GM19395 (cell line): ENCODE measurements around the gene ANG.
A peak's percentile ranks its signal among the peaks of the same experiment; 100 is the strongest.
"Not testable (repeated sequence)": the region's sequence is repeated elsewhere in the genome, so short reads cannot be mapped to it uniquely, and the experiment has no call there.

Experiments used
- ATAC-seq: cut with Tn5 transposase; IDR thresholded peaks from one replicate; pipeline ENCODE4 v1.9.1; 2021; ENCODE audit warnings: mild to moderate bottlenecking, moderate library complexity; ENCODE audit not compliant: unreplicated experiment

ANG gene

DNA sequence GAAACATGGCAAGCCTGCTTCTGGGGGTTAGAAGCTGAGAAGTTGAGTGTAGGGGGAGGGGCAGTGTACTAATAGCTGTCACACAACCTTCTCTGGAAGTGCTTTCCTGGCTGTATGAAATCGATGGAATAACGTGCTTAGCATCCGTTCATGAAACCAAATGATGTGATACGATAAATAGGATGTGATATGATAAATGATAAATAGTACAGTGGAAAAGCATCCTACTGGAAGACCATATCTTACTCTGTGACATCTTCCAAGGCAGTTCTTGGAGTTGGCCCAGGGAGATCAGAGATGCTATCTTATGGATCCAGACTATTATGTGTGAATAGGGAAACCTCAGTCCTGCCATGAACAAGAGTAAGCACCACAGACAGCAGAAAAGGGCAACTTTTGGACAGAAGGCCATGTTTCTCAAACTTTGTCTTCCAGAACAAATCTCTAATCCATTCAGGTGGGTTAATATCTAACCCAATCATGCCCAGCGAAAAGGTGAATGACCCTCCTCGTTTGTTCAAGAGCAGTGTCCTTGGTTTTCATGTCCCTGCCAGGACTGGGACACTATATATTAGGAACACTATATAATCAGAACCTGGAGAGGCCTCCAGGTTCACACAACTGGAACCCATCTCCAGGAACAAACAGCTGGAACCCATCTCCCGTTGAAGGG, at the start of gene ANG:
Gene ANG, plus strand, starts transcription at position 598 of the 673 bp plus-strand sequence. CDS start 4,801 bp downstream, outside the sequence.
- ATAC-seq: no peak

DNA sequence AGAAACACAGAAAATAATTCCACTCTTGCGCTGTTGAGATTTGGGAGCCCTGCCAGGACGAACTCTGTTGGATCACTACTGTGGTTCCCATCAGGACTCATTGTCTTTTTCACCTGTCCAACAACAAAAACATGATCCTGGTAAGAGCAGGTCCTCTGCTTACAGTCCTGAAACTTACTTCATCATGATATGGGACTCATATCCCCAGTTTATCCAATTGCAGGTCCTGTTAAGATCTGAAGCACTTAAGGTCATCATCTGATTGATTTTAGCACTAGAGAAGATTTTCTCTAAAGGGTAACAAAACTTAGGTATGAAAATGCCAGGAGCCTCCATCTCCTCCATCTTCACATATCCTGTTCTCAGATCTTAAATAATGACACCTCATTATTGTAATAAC, 47.0 kb upstream of the ANG start, which contains the start of gene OR6S1:
Gene OR6S1, minus strand, starts transcription at position 101 of the 400 bp plus-strand sequence. Its CDS starts 0 bp downstream, at position 101.
- no peak for ATAC-seq

DNA sequence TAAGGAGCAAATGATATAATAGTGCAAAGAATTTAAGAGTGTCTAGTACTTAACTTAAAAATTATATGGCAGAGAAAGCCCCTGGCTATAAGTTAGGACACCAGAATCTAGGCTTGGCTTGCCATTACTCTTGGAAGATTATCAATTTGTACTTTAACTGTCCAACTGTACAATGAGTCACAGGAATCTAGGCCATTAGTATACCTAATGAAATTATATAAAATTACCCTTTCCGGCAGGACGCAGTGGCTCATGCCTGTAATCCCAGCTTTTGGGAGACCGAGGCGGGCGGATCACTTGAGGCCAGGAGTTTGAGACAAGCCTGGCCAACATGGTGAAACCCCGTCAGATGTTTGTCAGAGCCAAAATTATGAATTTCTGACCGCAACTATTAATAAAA, 46.4 kb upstream of the ANG start:
- no peak for ATAC-seq

DNA sequence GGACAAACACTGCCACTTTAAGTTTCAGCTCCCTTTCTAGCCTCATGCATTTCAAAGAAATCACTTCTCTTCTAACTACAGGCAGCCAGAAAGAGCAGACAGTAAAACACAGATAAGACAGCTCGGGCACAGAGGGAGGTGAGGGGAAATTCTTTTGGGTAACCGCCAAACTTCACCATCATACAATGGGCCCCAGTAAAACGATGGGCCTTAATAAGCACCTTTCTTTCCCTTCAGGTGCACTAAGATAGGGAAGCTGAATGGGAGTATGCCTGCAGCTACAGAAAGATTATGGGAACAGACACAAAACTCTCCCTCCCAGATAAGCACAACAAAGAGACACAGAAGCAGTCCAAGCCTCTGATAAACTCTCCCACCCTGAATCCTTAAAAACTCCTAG, 45.8 kb upstream of the ANG start:
- not testable (repeated sequence) for ATAC-seq

DNA sequence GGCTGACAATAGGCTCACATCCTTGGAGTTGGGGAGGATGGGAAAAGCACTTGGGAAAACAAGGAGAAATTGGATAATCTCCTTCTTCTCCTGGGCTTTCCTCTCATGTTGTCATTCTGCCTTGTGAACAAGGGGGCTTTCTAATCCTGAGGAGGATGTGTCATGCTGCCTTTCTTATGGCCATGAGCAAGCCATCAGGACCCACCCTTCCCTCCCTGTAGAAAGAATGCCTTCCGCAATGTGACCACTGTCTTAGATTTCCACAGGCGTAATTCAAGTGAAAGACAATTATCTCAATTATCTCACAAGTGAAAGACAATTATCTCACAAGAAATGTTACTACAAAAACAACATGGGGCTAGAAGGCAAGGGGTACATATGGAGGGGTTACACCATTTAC, 44.0 kb upstream of the ANG start:
- ATAC-seq: no peak

DNA sequence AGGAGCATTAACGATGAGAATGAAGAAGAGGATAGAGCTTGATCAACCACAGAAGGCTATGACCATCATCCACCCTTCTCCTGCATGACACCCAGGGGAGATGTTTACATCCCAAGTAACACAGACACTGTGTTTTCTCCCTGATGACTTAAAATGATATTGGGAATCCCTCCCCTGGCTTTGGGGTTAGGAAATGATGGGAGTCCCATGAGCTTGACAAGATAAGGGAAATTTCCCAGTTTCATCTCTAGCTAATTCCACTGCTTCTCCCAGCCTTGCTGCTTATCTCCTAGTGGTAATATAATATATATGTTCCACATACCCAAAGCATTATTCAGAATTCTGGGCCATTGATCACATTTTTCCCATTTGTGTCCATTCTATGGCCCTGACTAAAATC, 43.1 kb upstream of the ANG start:
- ATAC-seq: no peak

DNA sequence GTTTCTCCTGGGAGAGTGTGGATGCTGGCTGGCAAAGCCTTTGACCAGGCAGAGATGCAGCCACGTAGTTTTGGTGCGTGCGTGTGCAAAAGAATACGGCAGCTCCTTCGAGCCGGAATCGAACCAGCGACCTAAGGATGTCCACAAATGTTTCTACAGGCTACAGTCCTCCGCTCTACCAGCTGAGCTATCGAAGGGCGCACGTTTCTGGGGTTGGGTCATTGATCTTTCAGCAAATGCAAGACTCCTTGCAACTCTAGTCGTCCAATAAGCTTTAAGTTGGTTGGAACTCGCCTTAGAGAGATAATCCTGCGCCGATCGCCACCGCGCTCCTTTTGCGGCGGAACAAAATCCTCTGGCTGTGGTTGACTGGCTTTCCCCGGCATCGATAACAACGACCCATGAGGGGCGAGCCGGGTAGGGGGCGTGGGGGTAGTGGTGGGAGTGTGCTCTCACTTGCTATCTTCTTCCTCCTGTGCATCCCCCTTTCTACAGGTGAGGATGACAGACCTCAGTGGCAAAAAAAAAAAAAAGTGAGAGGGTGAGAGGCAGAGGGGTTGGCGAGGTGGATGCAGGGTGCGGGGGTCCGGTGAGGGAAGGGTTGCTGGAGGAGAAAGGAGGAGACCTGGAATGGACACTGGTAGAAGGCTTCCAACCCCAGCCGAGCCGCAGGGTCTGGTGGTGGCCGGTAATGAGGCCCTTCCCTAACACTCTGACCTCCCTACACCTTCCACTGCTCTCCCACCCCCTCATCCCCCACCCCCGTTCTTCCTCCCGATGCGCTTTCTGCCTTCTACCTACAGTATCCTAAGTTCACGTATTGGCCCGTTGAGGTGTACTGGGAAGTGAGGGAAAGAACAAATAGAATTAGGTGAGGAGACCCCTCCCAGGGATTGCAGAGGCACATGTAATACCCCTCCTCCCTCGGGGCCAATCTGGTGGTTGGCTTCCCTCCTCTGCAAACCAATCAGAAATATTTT, 35.3 kb upstream of the ANG start:
- peak; percentile 70 for ATAC-seq

DNA sequence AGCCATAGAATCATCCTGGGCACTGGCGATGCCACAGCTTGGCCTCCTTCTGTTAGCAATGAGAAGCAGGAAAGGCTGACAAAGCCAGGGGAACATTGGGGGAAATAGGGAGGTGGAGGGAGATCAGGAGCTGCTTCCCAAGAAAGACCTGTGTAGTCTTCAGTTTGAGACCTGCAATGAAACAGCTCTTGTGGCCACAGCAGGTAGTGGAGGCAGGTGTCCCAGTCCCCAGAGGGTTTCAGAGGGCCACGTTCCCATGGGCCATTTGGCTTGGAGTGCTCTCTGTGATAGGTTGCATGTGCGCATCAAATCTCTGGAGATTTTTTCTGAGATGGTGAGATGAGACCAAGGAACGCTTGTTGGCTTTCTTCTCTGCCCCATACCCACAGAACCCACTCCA, 32.7 kb upstream of the ANG start:
- no peak for ATAC-seq

DNA sequence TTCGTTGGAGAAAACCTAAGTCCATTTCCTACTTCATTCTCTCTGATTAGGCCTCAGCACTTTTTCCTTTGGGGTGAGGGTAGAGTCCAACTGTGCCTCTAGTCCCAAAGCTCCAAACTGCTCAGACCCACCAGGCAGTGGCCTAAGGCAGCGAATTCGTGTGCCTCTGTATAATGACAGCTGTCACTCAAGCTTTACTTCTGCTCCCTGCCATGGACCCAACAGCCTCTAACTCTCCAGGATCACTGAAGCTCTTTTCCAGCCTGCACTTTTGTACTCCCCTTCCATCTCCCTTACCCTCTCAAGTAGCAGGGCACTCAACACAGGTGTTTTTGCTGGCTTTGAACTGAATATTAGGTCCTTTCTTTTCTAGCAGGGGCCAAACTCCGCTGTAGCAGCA, 32.3 kb upstream of the ANG start:
- no peak for ATAC-seq

DNA sequence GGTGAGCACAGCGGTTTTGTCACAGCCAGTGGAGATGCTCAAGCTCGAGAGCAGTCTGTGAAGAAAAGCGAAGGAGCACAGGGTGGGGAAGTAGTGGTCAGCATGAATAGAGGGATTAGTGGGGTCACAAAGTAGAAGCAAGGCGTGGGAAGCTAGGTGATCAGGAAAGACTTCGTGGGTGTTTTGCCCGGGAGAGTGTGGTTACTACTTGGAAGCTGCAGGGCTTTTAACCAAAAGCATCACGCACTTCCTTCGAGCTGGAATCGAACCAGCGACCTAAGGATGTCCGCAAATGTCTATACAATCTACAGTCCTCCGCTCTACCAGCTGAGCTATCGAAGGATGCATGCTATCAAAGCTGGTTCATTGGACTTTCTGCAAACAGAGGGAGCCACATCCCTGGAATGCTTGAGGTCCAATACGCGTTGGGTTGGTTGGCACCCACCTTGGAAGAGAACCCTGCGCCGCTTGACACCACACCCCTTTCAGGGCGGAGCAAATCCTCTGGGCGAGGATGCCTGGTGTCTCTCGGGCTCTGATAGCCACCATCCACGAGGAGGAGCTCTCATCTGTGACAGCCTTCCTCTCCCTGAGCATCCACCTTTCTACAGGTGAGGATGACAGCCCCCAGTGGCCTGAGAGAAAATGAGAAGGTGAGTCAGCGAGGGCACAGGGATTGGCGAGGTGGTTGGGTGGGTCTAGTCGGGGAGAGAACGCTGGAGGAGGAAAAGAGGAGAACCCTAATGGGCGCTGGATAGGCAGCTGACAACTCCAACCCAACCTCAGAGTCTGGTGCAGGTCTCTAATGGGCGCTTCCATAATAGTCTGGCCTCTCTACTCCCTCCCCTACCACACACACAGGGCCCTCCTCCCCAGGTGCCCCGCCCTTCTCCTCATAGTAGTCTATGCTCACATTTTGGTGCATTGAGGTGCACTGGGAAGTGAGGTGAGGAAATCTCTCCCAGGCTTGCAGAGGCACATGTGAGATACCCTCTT, 31.1 kb upstream of the ANG start:
- ATAC-seq: no peak

DNA sequence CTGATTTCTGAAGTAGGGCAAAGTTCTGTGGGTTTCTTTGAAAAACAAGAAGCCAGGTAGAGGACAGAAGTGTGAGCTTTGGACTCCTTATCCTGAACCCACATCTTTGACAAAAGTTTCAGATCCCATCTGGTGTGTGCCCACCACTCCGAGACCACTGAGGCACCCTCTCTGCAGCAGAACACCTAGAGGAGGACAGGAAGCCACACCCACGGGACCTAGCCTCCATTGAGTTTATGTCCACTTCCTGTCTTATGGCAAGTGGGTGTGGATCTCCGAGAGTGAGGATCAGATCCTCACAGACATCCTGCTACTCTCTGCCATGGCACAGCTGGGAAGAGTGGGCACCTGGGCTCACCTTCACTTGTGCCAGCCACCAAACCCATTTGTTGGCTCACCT, 30.3 kb upstream of the ANG start:
- ATAC-seq: no peak

DNA sequence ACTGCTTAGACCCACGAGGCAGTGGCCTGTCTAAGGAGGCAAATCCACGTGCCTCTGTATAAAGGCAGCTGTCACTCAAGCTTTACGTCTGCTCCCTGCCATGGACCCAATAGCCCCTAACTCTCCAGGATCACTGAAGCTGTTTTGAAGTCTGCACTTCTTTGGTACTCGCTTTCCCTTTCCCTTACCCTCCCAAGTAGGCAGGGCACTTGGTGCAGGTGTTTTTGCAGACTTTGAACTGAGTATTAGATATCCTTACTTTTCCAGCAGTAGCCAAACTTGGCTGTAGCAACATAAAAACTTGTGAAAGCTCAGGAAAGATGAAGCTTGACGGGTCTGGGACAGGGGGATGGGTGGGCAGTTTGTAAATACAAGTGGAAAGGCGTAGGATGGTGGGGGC, 29.2 kb upstream of the ANG start:
- no peak for ATAC-seq

DNA sequence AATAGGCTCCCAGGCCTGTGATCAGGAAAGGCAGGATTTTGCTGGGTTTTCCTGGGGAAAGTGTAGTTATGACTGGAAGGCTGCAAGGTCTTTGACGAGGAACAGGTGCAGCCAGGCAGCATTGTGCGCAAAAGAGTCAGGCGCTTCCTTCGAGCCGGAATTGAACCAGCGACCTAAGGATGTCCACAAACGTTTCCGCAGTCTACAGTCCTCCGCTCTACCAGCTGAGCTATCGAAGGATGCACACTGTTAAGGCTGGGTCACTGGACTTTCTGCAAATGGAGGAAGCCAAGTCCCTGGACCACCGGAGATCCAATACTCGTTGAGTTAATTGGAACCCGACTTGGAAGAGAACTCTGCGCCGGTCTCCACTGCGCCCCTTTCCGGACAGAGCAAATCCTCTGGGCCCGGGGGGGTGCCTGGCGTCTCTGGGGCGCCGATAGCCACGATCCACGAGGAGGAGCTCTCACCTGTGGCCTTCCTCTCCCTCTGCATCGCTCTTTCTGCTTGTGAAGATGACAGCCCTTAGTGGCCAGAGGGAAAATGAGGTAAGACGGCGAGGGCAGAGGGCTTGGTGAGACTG, 28.7 kb upstream of the ANG start:
- no peak for ATAC-seq

DNA sequence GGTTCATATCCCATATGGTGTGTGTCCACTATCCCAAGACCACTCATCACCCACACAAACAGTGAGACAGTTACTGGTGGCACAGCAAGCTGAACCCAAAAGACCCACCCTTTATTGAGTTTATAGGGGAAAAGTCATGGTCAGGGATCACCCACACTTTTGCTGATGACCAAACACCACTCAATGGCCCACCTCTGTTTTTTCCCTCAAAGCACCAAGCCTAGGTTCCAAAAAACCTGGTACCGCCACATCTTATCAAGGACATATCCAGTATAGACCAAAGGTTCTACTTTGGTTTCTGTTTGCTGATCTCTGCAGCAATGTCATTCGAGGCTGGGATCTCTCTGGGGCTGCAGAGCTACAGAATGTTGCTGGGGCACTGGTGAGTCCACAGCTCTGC, 27.4 kb upstream of the ANG start:
- no peak for ATAC-seq

DNA sequence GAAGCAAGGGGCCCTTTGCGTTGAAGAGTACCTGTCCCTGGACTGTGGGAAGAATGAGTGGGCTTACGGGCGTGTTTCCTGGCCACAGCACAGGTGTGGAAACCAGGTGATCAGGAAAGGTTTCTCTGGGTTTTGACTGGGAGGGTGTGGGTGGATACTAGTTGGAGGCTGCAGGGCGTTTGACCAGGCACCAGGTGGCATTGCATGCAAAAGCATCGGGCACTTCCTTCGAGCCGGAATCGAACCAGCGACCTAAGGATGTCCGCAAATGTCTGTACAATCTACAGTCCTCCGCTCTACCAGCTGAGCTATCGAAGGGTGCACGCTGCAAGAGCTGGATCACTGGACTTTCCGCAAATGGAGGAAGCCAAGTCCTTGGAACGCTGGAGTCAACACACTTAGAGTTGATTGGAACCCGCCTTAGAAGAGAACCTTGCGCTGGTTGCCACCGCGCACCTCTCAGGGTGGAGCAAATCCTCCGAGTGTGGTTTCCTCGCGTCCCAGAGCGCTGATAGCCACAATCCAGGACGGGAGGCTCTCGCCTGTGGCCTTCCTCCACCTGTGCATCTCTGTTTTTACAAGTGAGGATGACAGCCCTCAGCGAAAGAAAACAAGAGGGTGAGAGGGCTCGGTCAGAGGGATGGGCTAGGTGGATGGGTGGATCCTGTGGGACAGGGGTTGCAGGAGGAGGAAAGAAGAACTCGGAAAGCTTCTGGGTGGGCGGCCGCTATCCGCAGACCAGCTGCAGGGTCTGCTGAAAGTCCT, 25.4 kb upstream of the ANG start:
- peak; percentile 50 for ATAC-seq

DNA sequence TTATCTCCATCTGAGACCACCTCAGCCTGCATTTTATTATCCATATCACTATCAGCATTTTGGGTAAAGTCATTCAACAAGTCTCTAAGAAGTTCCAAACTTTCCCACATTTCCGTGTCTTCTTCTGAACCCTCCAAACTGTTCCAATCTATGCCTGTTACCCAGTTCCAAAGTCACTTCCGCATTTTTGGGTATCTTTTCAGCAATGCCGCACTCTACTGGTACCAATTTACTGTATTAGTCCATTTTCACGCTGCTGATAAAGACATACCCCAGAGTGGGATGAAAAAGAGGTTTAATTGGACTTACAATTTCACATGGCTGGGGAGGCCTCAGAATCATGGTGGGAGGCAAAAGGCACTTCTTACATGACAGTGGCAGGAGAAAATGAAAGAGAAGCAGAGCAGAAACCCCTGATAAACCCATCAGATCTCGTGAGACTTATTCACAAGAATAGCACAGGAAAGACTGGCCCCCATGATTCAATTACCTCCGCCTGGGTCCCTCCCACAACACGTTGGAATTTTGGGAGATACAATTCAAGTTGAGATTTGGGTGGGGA, 22.1 kb upstream of the ANG start:
- ATAC-seq: not testable (repeated sequence)

DNA sequence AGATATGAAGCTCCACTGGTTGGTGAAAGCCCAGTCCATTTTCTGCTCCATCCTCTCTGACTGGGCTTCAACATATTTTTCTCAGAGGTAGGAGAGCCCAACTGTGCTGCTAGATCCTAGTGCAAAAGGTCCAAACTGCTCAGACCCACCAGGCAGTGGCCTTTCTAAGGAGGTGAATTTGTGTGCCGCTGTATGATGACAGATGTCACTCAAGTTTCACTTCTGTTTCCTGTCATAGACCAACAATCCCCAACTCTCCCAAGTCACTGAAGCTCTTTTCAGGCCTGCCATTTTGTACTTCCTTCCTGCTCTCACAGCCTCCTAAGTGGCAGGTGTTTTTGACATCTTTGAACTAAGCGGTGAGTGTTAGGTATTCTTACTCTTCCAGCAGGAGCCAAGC, 20.6 kb upstream of the ANG start:
- peak; percentile 79 for ATAC-seq

DNA sequence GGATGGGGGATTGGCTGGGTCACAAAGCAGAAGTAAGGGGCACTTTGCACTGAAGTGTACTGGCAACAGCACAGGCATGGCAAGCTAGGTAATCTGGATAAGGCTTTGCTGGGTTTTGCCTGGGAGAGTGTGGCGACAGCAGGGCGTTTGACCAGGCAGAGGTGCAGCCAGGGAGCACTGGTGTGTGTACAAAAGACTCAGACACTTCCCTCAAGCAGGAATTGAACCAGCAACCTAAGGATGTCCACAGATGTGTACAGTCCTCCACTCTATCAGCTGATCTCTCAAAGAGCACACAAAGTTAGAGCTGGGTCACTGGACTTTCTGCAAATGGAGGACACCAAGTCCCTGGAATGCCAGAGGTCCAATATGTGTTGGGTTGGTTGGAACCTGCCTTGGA, 19.6 kb upstream of the ANG start:
- no peak for ATAC-seq

DNA sequence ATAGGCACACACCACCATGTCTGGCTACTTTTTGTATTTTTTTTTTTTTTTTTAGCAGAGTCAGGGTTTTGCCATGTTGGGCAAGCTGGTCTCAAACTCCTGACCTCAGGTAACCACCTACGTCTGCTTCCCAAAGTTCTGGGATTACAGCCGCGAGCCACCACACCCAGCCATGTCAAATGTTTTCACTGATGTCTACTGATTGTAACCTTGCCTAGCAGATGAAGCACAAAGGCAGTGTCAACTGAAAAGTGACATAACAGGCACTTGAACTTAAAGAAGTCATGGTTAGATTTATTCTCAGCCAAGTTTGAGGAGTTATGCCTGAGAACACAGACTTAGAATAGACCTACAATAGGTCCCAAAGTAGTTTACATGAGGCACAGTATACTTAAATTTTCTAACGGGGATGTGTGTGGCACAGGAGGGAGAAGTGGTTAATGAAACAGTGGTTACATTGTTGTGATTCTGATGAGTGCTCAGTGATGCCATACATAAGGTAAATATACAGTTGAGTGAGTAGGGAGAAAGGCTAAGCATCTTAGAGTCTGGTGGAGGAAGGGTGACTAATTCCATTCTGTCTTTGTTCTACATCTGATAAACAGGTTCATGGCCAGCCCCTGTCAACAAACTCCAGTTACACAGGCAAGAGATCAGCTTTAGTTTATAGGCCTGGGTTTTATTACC, 16.8 kb upstream of the ANG start:
- no peak for ATAC-seq
